22Rv1 (cell line): ENCODE data around the gene TAS1R3.

ENCODE experiments used
- ZFX ChIP-seq: fragments of 450-650 bp; IDR thresholded peaks from 2 replicates; pipeline ENCODE4 v1.6.1; 2017; ENCODE audit warnings: antibody characterized with exemption, borderline replicate concordance
- TF ChIP-seq, protein P1 (sequence below): fragments of 450-650 bp; IDR thresholded peaks from 2 replicates; pipeline ENCODE4 v1.5.1; 2017; ENCODE audit warnings: mild to moderate bottlenecking

DNA sequence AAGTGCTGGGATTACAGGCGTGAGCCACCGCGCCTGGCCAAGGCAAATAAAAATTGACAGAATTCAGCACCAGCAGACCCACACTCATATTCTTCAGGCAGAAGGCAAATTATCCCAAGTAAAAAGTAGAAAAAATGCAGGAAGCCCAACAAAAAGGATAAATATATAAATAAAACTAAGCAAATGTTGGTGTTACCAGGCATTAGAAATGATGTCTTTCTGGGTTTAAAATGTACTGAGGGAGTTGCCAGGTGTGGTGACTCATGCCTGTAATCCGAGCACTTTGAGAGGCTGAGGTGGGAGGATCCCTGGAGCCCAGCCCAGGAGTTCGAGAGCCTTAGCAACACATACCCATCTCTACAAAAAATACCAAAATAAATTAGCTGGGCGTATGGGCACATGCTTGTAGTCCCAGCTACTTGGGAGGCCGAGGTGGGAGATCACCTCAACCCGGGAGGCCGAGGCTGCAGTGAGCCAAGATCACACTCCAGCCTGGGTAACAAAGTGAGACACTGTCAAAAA lies 12.9 kb upstream of the TAS1R3 start:
- TF ChIP-seq, protein P1, sequence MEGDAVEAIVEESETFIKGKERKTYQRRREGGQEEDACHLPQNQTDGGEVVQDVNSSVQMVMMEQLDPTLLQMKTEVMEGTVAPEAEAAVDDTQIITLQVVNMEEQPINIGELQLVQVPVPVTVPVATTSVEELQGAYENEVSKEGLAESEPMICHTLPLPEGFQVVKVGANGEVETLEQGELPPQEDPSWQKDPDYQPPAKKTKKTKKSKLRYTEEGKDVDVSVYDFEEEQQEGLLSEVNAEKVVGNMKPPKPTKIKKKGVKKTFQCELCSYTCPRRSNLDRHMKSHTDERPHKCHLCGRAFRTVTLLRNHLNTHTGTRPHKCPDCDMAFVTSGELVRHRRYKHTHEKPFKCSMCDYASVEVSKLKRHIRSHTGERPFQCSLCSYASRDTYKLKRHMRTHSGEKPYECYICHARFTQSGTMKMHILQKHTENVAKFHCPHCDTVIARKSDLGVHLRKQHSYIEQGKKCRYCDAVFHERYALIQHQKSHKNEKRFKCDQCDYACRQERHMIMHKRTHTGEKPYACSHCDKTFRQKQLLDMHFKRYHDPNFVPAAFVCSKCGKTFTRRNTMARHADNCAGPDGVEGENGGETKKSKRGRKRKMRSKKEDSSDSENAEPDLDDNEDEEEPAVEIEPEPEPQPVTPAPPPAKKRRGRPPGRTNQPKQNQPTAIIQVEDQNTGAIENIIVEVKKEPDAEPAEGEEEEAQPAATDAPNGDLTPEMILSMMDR, result no peak
- no peak for TF ChIP-seq ZFX
